ENCODE results near the gene PYCR2.

DNA sequence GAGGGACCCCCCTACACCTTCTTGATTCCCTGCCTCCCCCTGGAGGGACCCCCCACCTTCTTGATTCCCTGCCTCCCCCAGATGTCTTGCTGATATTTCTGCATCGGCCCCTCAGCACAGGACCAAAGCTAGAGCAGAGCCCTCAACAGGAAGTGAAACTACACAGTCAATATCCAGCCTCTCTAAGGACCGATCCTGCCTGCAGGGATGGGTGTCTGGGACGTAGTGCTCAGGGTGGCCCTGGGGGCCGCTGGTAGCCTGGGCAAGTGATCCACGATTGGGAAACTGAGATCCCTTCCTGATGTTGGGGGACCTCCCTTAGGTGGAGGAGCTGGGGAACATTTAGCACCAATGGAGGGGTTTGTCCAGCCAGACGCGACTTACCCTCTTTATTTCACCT, 20.9 kb upstream of the PYCR2 start:
- TF ChIP-seq, protein P1, sequence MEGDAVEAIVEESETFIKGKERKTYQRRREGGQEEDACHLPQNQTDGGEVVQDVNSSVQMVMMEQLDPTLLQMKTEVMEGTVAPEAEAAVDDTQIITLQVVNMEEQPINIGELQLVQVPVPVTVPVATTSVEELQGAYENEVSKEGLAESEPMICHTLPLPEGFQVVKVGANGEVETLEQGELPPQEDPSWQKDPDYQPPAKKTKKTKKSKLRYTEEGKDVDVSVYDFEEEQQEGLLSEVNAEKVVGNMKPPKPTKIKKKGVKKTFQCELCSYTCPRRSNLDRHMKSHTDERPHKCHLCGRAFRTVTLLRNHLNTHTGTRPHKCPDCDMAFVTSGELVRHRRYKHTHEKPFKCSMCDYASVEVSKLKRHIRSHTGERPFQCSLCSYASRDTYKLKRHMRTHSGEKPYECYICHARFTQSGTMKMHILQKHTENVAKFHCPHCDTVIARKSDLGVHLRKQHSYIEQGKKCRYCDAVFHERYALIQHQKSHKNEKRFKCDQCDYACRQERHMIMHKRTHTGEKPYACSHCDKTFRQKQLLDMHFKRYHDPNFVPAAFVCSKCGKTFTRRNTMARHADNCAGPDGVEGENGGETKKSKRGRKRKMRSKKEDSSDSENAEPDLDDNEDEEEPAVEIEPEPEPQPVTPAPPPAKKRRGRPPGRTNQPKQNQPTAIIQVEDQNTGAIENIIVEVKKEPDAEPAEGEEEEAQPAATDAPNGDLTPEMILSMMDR (IDR thresholded peaks at IDR 0.05): no peak
- TF ChIP-seq POLR2A (IDR thresholded peaks at IDR 0.05): no peak

Data from body of pancreas (tissue), 4 donors.